ENCODE measurements around the gene ING4.

ING4 gene

DNA sequence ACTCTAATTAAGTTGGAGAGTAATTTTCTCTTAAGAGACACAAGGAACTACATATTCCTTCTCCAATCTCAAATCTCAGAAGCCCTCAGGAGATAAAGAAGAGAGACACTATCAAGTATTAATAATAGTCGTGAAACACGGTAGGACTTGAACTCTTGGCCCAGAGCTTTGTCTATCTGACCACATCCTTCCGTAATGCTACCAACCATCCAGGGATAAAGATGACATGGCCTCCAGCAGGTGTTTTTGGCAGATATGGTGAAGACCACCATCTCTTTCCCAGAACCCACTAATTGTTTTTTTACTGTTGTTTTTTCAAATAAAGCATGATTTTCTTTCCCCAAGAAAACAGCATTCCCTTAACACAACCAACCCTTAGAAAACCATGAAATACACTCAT is 22.9 kb upstream of the ING4 start:
- DNase-seq = no peak

DNA sequence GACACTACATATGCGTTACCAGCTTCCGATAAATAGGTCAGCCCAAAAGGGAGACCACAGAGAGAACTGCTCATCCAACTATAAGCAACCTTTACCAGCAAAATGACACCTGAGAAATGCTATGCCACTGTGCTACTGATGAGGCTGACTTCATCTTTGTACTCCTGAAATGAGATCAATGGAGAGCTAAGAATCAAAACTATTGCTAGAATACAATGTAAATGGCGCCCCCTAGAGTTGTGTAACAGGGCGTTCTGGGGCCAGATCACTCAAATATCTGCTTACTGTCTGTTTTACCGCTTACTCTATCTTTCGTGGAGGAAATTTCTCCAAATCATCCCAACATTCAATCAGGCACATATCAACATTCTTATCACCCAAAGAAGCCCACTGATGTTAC is 21.7 kb upstream of the ING4 start:
- peak; percentile 31 for DNase-seq

DNA sequence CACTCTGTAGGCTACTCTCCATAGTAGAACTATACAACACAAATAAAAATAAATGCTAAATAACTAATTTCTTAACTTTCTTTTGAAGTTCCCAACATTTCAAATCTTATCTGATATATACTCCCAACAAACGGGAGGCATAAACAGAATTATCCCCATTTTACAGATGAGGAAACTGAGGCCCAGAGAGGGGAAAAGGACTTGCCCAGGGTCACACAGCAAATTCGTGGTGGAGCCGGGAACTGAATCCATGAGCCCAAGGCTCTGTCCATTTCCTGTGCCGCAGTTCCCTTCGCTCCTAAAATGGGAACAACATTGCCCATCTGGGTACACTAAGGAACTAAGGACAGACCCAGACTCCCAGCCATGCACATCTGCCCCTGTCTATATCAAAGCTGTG is 14.0 kb upstream of the ING4 start:
- no peak for DNase-seq

DNA sequence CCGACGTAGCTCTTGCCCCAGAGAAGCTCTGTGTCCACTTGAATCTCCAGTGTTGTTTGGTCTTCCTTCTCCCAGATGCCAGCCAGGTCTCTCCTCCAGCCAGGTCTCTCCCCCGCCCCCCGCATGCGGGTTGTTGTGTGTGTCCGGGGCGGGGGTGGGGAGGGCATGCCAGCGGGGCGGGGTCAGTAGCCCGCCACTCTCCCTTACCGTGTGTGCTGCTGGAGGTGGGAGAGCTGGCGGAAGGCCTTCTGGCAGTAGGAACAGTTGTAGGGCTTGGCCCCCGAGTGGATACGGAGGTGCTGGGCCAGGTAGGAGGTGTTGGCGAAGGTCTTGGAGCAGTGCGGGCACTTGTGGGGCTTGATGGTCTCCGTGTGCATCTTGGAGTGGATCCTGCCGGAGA is 9.2 kb upstream of the ING4 start:
- DNase-seq = no peak

DNA sequence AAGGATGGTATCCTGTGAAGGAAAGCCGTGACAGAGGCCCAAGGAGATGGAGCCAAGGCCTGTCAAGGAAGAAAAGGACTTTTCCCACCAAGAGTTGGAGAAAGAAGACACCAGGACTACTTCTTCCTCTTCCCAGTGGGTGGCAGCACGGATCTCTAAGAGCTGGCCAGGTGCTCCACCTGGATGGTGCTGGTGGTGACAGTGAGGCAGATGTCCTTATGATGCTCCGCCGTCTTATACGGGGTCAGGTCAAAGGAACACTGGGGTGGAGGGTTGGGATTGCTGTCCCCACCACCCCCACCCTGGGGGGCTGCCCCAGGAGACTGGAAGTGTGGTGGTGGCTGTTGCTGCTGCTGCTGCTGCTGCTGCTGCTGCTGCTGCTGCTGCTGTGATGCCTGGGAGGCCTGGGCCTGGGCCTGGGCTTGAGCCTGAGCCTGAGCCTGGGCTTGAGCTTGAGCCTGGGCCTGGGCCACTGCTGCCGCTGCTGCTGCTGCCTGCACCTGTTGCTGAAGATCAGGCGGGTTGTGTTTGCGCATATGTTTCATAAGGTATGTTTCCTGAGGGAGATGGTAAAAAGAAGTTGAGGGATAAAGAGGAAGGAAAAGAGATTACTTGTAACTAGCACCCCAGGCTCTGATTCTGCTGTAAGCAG is 4.8 kb upstream of the ING4 start:
- DNase-seq = no peak

DNA sequence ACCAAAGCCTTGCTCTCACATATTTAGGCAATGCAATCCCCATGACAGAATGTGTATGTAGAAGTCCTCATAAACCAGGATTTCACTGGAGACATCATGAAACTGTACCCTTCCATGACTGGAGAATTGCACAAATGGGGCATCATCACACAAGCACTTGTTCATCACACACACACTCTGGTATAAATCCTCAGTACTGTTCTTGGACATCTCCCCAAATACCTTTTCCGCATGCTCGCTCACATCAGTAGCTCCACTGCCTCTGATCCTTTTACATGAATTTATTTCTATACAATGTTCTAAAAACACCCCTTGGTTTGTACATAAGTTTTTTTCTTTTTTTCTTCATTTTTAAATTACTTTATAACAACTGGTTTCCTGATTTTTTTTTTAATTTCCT is 3.3 kb upstream of the ING4 start:
- DNase-seq = no peak

DNA sequence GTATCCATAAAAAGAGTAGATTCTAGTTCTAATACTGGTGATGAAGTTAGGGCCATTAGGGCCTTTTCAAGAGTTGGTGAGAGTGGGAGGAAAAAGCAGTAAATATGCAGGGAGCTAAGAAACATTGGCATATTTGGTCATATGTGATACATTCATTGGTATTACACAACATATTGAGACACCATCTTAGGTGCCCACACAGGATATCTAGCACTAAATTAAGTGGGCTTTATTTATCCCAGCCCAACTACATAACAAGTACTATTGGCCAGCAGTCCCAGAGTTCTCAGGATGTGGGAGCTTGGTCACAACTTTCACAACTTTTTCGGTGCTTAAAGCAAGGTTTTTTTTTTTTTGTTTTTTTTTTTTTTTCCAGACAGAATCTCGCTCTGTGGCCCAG is 2.0 kb upstream of the ING4 start:
- no peak for DNase-seq

DNA sequence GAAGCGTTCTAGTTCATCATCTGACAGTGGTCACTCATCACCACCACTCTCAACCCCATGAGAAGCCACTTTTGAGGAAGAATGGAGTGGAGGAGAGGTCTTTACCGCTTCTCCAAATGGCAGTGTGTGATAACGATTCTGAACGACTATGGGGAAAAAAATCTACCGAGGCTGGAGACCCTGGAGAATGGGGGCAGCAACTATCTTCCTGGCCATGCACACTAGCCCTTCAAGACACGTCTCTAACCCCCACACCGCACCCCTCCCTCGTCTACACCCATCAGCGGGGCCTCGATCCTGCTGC is 365 bp downstream of the ING4 start:
- no peak for DNase-seq

DNA sequence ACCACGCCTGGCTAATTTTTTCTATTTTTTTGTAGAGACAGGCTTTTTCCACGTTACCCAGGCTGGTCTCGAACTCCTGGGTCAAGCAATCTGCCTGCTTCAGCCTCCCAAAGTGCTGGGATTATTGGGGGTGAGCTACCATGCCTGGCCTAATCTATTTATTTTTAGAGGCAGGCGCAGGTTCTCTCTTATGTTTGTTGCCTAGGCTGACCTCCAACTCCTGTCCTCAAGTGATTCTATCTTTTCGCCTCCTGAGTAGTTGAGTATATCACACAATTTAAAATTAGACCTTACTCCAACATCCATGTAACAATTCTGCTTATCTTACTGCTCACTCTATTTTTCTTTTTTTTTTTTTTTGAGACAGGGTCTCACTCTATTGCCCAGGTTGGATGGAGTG is 8.9 kb downstream of the ING4 start:
- DNase-seq = no peak

DNA sequence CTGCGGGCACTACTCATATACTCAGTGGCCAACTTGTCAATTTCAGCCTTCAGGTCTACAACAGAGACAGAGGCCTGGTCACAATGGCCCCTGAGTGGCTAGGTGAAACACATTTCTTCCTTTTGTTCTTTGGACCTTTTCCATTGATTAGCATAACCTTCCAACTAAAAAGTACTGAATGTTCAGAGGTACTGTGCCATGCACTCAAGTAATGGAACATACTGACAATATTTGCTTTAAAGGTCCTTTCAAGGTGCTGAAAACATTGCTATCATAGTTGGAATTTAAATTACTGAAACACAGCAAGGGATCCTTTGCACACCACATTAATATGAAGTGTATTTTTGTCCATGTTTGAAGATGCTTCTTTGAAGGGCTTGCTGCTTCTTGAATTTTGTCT is 9.6 kb downstream of the ING4 start:
- DNase-seq = no peak

DNA sequence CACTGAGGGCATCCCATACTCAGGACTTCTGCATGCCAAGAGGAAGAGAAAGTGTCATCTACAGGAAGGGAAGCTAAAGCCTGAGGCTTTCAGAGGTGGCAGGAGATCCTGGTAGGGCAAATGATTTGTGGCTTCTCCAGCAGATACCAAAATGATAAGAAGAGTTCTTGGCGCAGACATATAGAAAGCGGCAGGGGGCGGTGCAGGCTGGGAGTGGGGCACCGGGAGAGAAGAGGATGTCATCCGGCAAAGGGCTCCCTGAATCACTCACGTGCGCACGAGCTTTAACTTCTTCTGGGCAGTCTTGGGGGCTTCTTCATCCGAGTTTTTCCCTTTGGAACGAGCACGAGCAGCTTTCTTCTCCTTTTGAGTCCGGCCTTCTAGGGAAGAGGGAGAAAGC is 10.5 kb downstream of the ING4 start:
- no peak for DNase-seq

DNA sequence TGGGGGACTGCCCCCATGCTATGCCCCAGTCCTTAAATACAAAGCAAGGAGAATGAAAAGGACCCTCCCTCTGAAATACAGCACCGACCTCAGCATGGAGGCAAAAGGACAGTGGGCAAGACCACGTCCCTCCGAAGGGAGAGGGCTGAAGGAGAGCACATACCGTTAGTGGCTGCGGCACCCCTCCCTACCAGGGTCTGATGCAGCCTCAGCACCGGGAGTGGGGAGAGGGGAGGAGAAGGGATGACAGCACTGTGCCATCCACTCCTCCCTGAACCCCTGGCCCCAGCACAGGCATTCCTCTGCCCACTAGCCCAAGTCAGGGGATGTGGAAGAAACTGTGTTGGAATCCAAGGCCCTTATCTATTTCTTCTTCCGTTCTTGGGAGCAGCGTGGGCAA is 12.1 kb downstream of the ING4 start:
- no peak for DNase-seq

DNA sequence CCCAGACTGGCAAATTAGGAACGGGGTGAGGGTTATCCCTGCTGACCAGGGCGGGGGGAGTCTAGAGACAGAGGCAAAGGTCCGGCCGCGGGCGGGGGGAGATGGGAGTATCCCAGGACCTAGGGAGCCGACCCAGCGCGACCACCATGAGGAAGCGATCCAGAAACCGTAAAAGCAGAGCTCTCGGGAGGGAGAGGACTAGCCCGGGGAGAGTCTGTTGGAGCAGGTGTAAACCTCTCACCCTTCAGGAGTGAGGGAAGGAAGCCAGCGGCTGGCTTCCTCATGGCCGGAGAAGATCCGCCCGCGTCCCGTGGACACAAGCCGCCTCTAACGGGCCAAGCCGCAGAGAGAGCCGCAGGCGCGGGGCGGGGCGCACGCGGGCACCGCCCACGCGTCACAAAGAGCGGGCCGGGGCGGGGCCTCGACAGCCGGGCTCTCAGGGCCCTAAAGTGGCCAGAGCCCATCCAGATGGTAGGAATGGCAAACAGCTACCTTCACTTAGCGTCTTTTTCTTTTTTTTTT is 15.8 kb downstream of the ING4 start, which contains the start of gene ACRBP:
Gene ACRBP (minus strand): TSS at position 350 of the 522 bp plus-strand sequence. CDS start 66 bp downstream, at position 284.
- no peak for DNase-seq

DNA sequence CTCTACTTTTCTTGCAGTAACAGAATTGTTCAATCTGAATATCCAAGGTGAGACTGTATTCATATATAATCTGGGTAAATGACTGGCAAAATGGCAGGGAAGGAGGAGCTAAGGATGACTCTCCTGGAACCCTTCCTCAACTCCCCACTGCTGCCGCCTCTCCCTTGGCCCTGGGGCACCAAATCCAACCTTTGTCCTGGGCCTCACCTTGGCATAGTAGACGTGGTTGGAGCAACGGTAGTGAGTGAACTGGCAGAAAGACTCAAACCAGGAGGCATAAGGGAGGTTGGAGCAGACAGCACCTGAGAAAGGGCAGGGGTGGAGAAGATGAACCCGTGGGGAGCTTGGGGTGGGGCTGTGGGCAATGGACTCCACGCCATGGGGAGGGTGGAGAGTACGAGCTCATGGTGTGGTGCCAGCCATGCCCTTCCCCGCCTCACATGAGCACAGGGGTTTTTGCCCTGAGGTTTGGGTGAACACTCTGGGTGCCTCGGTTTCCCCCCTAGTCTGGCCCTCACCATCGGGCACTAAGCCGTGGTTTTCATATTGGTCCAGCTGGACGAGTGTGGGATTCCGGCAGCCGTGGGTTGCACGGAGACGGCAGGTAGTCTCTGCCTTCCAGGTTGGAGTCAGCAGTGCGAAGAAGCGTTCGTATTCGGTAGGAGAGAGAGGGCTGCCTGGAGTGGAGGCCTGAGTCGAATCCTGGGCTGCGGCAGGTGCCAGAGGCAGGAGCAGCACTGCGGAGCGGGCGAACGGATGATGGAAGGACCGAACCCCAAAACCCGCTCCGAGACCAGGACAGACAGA is 16.4 kb downstream of the ING4 start:
- DNase-seq = no peak

DNA sequence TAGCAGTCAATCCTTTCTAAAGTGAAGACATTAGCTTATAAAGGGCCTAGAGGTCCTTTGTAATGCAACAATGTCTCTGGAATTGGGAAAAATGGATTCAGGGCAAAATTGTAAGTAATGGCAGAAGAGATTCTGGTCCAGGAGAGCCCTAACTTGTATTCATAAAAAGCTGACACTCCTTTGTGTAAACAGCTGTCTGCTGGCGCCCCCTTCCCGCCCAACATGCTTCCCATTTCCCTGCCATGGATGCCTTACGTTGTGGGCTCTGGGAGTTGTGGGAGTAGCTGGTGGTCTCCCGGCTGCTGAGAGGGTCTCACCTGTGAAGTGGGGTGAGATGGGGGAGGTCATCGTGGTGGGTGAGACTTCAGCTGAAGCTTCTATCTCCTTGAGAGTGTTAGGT is 18.0 kb downstream of the ING4 start:
- no peak for DNase-seq

DNA sequence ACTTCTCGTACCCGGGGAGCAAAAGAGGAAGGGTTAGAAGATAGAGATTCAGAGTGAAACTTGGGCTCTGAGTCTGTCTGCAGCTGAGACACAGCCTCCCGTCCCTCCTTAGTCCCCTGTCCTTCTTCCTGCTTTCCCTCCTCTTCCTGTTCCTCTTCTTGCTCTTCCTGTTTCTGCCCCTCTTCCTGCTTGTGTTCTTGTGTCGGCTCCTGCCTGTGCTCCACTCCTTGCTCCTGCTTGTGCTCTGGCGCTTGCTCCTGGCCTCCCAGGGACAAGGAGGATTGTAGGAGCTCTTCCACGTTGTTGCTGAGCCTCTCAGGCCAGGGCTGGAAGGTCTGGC is 18.7 kb downstream of the ING4 start:
- DNase-seq = no peak

DNA sequence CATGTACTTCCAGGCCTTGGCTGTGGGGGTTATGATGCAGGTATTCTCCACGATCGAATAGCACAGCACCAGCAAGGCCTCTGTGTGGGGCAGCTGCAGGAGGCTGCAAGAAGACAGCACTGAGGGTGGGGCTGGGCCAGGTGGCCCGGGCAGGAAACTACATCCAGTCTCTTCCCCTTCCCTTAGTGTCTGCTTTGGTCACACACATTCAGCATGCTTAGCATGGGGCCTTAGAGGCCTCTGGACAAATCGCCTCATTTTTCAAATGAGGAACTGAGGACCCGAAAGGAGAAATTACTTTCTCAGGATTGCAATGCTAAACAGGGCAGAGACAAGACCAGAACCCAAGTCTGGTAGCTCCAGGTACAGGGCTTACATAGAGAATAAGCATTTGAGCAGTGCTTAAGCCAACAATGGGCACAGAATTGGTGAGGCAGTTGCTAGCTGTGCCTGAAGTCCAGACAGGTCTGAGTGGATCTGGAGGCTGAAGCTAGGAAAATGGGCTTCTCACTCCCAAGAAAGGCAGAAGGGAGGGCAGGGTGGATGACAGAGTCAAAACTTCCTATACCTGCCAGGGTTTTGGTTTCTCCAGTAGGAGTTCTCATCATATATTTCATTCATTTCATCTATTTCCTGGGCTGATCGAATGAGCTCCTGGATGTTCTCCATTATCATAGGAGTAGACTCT is 19.2 kb downstream of the ING4 start:
- DNase-seq = no peak

DNA sequence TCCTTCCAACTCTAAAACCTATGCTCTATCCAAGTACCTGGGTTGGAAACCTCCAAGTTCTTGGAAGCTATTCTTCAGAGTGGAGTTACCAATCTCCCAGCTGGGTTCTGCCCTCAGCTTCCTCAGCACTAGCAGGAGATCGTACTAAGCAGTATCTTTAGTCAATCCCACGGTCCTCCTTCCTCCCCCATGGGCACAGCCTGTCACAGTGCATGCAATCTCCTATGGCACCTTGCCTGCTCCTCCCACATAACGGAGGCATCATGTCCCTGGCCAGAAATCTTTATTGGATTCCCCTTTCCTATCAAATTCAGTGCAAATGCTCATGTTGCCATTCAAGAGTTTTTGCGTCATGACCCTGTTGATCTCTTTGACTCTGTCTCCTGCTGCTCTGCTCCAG is 21.8 kb downstream of the ING4 start:
- no peak for DNase-seq

DNA sequence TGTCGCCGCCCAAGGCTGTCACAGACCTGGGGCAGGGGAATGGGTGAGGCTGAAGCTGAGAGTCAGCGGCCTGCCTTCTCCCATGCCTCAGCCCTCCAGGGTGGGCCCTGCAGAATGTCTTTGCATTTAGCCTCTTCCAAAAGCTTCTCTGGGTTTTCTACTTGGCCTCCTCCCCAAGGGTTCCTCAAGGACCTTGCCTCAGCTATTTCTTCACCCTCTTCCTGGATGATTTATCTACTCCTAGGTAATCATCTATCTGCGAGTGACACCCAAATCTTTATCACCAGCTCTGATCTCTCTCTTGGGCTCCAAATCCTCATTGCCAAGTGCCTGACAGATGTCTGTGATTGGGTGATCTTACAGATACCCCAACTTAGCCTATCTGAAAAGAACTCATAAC is 22.4 kb downstream of the ING4 start:
- no peak for DNase-seq

DNA sequence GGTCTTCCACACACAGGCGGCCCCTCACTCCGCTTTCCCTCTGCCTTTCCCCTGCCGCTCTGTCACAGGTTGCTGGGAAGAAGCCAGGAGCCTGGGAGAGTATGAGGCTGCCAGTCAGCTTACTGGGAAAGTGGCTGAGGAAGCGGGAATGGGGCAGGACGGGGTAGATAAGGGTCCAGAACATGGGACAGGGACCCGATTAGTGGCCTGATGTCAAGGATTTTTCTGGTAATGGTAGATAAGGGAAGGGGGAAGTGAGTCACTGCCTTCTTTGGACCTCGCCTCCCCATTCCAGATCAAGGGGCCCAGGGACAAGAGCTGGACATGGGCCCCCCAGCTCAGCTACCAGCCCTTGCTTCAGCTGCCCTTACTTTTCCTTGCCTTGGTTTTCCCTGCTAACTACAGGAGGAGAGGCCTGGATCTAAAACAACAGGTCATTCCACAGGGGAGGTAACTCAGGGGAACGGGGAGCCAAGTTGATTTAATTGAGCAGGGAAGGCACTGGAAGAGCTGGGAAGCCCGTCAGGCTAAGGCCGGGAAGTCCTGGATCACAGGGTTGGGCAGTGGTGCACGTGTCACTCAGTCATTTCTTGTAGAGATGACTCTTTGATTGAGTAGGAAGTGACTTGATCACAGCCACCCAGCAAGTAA is 23.6 kb downstream of the ING4 start:
- DNase-seq = no peak

DNA sequence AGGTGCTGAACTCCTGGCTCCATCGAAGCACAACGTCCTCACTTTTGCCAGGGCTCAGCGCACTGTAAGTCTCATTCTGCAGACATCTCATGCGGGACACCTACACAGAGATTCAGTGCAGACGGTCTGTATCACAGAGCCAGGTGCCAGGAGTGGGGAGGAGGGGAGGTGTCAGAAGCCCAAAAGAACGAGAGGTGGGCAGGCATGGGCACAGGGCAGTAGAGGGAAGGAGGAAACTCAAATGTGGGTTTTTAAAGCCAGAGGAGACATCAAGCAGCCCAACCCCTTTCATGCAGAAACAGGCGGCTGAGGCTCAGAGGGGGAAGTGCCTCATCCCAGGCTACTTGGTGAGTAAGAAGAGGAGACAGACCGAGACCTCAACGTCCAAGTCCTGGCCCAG is 24.6 kb downstream of the ING4 start:
- no peak for DNase-seq

DNA sequence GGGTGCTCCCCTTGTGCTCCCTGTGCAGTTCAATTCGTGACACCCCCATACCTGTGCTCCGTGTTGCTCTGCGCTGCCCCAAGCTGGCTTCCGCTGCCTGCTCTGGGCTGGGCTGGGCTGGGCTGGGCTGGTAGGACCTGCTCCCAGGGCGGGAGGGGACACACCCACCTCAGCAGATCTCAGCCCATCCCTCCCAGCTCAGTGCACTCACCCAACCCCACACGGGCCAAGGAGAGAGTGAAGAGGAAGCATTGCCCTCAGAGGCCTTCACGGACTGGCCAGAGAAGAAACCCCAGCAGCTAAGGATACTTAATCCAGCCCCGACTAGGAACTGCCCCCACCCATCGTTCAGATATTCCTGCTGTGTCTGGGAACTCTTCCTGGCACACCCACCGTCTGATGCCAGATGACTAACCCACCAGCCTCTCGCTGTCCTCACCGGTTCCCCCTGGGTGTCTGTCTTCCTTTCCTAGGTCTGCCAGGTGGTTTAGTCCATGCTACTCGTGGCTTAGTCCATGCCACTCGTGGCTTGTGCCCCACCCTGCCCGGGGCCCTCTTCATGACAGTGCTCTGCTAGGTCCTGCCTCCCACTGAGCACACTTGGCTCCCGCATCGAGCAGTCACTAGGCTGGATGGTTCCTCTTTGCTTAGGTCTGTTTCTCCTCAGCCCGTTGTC is 26.9 kb downstream of the ING4 start, which contains the start of gene LPAR5:
Gene LPAR5 (minus strand): TSS at position 104 of the 676 bp plus-strand sequence. CDS start 14,711 bp downstream, outside the sequence.
- no peak for DNase-seq

DNA sequence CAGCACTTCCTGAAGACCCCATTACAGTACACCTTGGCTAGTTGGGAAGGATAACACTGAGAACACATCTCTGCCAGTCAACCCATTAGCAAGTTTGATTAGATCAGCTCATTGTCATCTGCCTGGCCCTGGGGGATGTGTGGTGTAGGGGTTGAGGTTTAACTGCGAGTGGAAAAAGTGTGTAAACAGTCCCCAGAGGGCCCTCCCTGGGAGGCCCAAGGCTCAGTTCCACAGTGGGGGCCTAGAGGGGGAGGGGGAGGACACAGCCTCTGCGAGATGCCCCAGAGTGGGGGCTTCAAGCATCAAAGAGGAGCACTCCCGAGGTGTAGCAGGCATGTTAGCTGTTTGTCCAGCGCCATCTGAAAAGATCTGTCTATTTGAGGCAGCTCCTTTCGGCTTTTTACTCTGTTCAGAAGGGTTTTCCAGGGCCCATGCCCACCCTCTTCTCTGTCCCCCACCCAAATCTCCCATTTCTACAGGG is 27.5 kb downstream of the ING4 start:
- DNase-seq = peak; percentile 44
